Measurements from ENCODE around the gene EFCAB13.

GRCh38 chr17:47470836-47471235 lies 147.1 kb downstream of the EFCAB13 start:
- TF ChIP-seq EZH2 (optimal IDR thresholded peaks at IDR 0.05; ENCODE audit: low read depth, low read length): no peak
- TF ChIP-seq, protein P1, sequence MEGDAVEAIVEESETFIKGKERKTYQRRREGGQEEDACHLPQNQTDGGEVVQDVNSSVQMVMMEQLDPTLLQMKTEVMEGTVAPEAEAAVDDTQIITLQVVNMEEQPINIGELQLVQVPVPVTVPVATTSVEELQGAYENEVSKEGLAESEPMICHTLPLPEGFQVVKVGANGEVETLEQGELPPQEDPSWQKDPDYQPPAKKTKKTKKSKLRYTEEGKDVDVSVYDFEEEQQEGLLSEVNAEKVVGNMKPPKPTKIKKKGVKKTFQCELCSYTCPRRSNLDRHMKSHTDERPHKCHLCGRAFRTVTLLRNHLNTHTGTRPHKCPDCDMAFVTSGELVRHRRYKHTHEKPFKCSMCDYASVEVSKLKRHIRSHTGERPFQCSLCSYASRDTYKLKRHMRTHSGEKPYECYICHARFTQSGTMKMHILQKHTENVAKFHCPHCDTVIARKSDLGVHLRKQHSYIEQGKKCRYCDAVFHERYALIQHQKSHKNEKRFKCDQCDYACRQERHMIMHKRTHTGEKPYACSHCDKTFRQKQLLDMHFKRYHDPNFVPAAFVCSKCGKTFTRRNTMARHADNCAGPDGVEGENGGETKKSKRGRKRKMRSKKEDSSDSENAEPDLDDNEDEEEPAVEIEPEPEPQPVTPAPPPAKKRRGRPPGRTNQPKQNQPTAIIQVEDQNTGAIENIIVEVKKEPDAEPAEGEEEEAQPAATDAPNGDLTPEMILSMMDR (IDR thresholded peaks at IDR 0.05; ENCODE audit: low read length): no peak
- no peak for TF ChIP-seq EZH2phosphoT487 (IDR thresholded peaks at IDR 0.05; ENCODE audit: low read length)

Data from MM.1S (cell line).